Left ventricle myocardium inferior (tissue), 1 donor: ENCODE data around the gene ANKRD6. TPM values are rescaled to one million over a fixed set of nuclear protein-coding genes. Genes with fewer than 3 reads are reported as not detected.

Source experiments
- DNase-seq: peaks from one replicate; pipeline ENCODE4 v3.0.0-alpha.2; 2020
- H3K27ac ChIP-seq: fragments of 200-600 bp; replicated peaks from 2 replicates; pipeline ENCODE4 v1.8.0; 2021
- H3K27me3 ChIP-seq: fragments of 200-600 bp; 2 replicates; pipeline ENCODE4 v1.8.0; 2021; ENCODE audit warnings: low read depth
- H3K36me3 ChIP-seq: fragments of 200-600 bp; 2 replicates; pipeline ENCODE4 v1.8.0; 2021
- H3K4me1 ChIP-seq: fragments of 200-600 bp; 2 replicates; pipeline ENCODE4 v1.8.0; 2021
- H3K4me3 ChIP-seq: fragments of 200-600 bp; 2 replicates; pipeline ENCODE4 v1.8.0; 2021; ENCODE audit warnings: mild to moderate bottlenecking, moderate library complexity
- H3K9me3 ChIP-seq: fragments of 200-600 bp; replicated peaks from 2 replicates; pipeline ENCODE4 v1.8.0; 2021
- intact Hi-C: fragments of 100-400 bp; cut with micrococcal nuclease; formaldehyde crosslinking; loops from one replicate; pipeline ENCODE4 v1.11.0; 2022
- total RNA-seq: library from RNA; stranded (reverse); fragmentation: NEBNext Ultra II Directional; extraction: Animal tissue kit (Norgen Biotek cat#: 25700); gene quantifications from one replicate; pipeline ENCODE4 v1.2.1, GENCODE V29; 2021
- TF ChIP-seq, protein P1 (sequence below): fragments of 200-600 bp; IDR thresholded peaks from 2 replicates; pipeline ENCODE4 v1.8.0; 2021; ENCODE audit warnings: antibody characterized with exemption, mild to moderate bottlenecking, borderline replicate concordance
- donor health status: DM: no; HTN: yes; CAD: no; lungs with severe emphysema.

ANKRD6 gene
- total RNA-seq, 1 donor from 2014 or later, result 11.1 TPM

DNA sequence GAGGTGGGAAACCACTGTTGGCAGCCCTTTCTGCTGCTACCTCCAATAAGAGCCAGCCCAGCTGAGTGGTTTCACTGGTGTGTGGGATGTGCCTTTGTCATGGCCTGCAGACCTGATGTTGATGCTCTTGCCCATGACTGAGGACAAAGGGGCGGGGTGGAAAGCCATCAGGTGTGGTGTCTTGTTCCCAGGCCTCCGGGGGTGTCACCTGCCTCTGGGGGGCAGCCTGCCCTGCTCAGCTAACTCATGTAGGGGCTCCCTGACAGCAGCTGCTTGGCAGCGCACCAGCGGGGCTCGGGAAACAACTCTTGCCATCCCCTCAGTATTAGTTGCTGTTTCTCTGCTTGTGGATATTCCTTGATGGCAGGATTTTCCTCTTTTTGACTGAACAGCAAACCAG lies 114.3 kb downstream of the ANKRD6 start:
- TF ChIP-seq, protein P1, sequence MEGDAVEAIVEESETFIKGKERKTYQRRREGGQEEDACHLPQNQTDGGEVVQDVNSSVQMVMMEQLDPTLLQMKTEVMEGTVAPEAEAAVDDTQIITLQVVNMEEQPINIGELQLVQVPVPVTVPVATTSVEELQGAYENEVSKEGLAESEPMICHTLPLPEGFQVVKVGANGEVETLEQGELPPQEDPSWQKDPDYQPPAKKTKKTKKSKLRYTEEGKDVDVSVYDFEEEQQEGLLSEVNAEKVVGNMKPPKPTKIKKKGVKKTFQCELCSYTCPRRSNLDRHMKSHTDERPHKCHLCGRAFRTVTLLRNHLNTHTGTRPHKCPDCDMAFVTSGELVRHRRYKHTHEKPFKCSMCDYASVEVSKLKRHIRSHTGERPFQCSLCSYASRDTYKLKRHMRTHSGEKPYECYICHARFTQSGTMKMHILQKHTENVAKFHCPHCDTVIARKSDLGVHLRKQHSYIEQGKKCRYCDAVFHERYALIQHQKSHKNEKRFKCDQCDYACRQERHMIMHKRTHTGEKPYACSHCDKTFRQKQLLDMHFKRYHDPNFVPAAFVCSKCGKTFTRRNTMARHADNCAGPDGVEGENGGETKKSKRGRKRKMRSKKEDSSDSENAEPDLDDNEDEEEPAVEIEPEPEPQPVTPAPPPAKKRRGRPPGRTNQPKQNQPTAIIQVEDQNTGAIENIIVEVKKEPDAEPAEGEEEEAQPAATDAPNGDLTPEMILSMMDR, result no peak
- no peak for DNase-seq
- no peak overlapping the region for H3K4me3 ChIP-seq
- H3K27me3 ChIP-seq, result no peaks in the 10 kb centered on the region
- H3K4me1 ChIP-seq, result peaks cover 10% of the 10 kb centered on the region
- no peaks in the 10 kb centered on the region for H3K9me3 ChIP-seq
- no peak overlapping the region for H3K27ac ChIP-seq
- H3K36me3 ChIP-seq, result no peaks in the 10 kb centered on the region
- intact Hi-C loops, result no loop called here

DNA sequence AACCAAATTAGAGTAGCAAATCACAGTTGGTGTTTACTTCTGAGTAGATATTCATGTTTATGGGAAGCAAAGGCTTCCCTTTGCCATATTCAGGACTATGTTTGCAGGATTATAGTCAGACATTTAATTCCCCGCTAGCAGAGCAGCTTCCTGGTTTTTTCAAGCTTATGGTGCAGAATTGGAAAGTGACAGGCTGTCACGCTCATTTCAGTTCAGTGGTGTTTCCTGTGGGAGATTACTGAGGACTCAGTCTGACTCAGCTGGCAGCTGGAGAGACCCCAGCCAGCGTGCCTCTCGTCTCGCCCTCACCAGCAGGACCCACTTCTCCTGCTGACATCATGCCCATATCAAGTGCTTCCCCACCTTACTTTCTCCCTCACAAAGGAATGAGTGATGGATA lies 120.5 kb downstream of the ANKRD6 start:
- H3K9me3 ChIP-seq, result peaks cover 9% of the 10 kb centered on the region
- intact Hi-C loops, result no loop called here
- no peak for DNase-seq
- H3K27ac ChIP-seq, result no peak overlapping the region
- no peak overlapping the region for H3K4me3 ChIP-seq
- H3K4me1 ChIP-seq, result peaks cover 19% of the 10 kb centered on the region
- H3K36me3 ChIP-seq, result no peaks in the 10 kb centered on the region
- TF ChIP-seq, protein P1, result no peak
- no peaks in the 10 kb centered on the region for H3K27me3 ChIP-seq

DNA sequence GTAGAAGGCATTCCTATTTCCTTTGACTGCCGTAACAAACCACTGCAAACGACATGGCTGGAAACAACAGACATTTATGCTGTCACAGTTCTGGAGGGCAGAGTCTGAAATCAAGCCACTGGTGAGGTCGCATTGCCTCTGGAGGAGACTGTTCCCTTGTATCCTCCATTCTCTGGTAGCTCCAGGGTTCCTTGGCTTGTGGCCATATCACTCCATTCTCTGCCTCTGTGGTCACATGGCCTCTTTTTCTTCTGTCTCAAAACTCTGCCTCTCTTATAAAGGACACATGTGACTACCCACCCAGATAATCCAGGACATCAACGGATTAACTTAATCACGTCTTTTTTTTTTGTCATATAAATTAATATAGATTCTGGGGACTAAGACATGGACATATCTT lies 121.2 kb downstream of the ANKRD6 start:
- Histone ChIP-seq H3K27ac (no peak overlapping the region), H3K36me3 (no peaks in the 10 kb centered on the region), H3K4me3 (no peak overlapping the region), H3K9me3 (peaks cover 9% of the 10 kb centered on the region), H3K27me3 (no peaks in the 10 kb centered on the region), H3K4me1 (peaks cover 19% of the 10 kb centered on the region)
- DNase-seq, result no peak
- intact Hi-C loops, result no loop called here
- TF ChIP-seq, protein P1, result no peak

DNA sequence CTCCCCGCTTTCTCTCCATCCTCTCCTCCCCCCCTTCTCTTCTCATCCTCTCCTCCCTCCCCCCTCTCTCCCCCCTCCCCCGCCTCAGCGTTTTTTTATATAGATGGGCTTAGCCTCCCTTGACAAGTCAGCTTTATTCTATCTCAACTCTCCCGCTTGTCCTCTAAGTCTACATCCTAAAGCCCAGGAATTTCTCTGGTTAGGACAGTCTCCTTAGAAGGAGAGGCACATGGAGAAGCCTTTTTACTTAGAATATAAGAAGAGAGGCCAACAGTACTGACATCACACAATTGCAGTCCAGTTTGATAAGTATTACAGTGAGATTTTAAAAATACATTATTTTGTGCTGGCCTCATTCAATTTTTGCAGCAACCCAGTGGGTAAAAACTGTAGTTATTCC lies 122.1 kb downstream of the ANKRD6 start:
- intact Hi-C loops, result no loop called here
- no peaks in the 10 kb centered on the region for H3K36me3 ChIP-seq
- peaks cover 9% of the 10 kb centered on the region for H3K9me3 ChIP-seq
- TF ChIP-seq, protein P1, result no peak
- no peak for DNase-seq
- H3K27me3 ChIP-seq, result no peaks in the 10 kb centered on the region
- H3K27ac ChIP-seq, result no peak overlapping the region
- H3K4me1 ChIP-seq, result peaks cover 19% of the 10 kb centered on the region
- no peak overlapping the region for H3K4me3 ChIP-seq

DNA sequence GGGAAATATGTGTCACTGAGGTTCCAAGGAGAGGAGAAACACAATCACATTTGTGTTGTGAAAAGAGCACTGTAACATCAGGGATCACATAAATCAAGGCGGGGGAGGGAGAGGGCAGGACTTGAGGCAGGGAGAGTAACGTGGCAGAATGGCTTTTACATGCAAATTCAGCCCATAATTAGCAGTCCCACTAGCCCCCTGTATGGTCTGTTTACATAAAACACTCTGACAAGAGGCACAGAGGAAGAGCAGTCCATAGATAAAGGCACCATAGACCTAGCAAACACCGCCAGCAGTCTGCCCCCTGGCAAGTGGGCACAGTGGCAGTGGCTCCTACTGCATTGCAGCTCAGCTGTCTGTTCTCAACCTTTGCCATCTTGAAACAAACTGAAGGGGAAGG lies 122.9 kb downstream of the ANKRD6 start:
- intact Hi-C loops, result no loop called here
- peaks cover 19% of the 10 kb centered on the region for H3K4me1 ChIP-seq
- H3K9me3 ChIP-seq, result peaks cover 9% of the 10 kb centered on the region
- DNase-seq, result no peak
- H3K27ac ChIP-seq, result no peak overlapping the region
- TF ChIP-seq, protein P1, result no peak
- no peak overlapping the region for H3K4me3 ChIP-seq
- H3K27me3 ChIP-seq, result no peaks in the 10 kb centered on the region
- no peaks in the 10 kb centered on the region for H3K36me3 ChIP-seq

DNA sequence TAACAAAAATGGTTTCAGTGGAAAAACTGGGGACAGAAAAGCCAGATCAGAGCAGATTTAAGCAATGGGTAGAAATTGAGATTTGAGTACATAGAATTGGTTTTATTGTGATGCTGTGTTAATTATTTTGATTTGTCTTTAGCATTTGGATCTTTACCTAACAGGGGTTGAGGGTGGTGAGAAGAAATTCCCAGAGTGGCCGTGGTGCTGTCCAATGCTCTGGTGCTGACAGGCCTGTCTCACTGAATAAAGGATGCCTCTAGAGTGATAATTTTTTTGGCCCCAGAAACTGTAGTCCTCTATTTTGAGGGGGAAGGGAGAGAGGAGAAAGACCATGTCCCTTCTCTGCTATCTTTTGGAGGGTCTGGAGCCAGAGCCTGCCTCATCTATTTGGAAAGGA lies 126.5 kb downstream of the ANKRD6 start:
- intact Hi-C loops, result no loop called here
- TF ChIP-seq, protein P1, result no peak
- H3K36me3 ChIP-seq, result no peaks in the 10 kb centered on the region
- no peaks in the 10 kb centered on the region for H3K27me3 ChIP-seq
- peaks cover 9% of the 10 kb centered on the region for H3K4me1 ChIP-seq
- peaks cover 9% of the 10 kb centered on the region for H3K9me3 ChIP-seq
- H3K4me3 ChIP-seq, result no peak overlapping the region
- no peak overlapping the region for H3K27ac ChIP-seq
- no peak for DNase-seq
